GM21447 (cell line): Measurements from ENCODE around the gene STK26.
A peak's percentile ranks its signal among the peaks of the same experiment; 100 is the strongest.
"Not testable (repeated sequence)": the region's sequence is repeated elsewhere in the genome, so short reads cannot be mapped to it uniquely, and the experiment has no call there.

Experiments
- ATAC-seq: cut with Tn5 transposase; IDR thresholded peaks from one replicate; pipeline ENCODE4 v1.9.1; 2021; ENCODE audit not compliant: unreplicated experiment

The STK26 gene

GRCh38 chrX:132034648-132035047 lies 11.5 kb downstream of the STK26 start:
- no peak for ATAC-seq

- ATAC-seq, result no peak
Measured at GRCh38 chrX:132037479-132037993, 14.4 kb downstream of the STK26 start.

GRCh38 chrX:132040066-132040465 lies 17.0 kb downstream of the STK26 start:
- ATAC-seq, result no peak

- ATAC-seq, result no peak
Measured at GRCh38 chrX:132041015-132041414, 17.9 kb downstream of the STK26 start.

GRCh38 chrX:132043977-132044376 lies 20.9 kb downstream of the STK26 start:
- no peak for ATAC-seq

GRCh38 chrX:132044953-132045352 lies 21.9 kb downstream of the STK26 start:
- no peak for ATAC-seq

GRCh38 chrX:132045456-132045855 lies 22.4 kb downstream of the STK26 start:
- no peak for ATAC-seq

- no peak for ATAC-seq
Measured at GRCh38 chrX:132046533-132046932, 23.4 kb downstream of the STK26 start.

- not testable (repeated sequence) for ATAC-seq
Measured at GRCh38 chrX:132051778-132052177, 28.7 kb downstream of the STK26 start.

- no peak for ATAC-seq
Measured at GRCh38 chrX:132058050-132058449, 34.9 kb downstream of the STK26 start.

- ATAC-seq, result no peak
Measured at GRCh38 chrX:132058975-132059374, 35.9 kb downstream of the STK26 start.

GRCh38 chrX:132059973-132060540 lies 37.0 kb downstream of the STK26 start:
- ATAC-seq, result peak; percentile 70

GRCh38 chrX:132063334-132063733 lies 40.2 kb downstream of the STK26 start:
- no peak for ATAC-seq

- no peak for ATAC-seq
Measured at GRCh38 chrX:132063862-132064261, 40.8 kb downstream of the STK26 start.

GRCh38 chrX:132068405-132068804 lies 45.3 kb downstream of the STK26 start:
- no peak for ATAC-seq

- no peak for ATAC-seq
Measured at GRCh38 chrX:132071254-132071653, 48.2 kb downstream of the STK26 start.

GRCh38 chrX:132077414-132077813 lies 54.3 kb downstream of the STK26 start:
- no peak for ATAC-seq

GRCh38 chrX:132077912-132078311 lies 54.8 kb downstream of the STK26 start:
- ATAC-seq, result no peak

GRCh38 chrX:132085786-132086185 lies 62.7 kb downstream of the STK26 start:
- no peak for ATAC-seq

- ATAC-seq, result no peak
Measured at GRCh38 chrX:132086672-132087071, 63.6 kb downstream of the STK26 start.

GRCh38 chrX:132088864-132089263 lies 65.8 kb downstream of the STK26 start:
- ATAC-seq, result no peak

- ATAC-seq, result no peak
Measured at GRCh38 chrX:132090403-132091159, 67.5 kb downstream of the STK26 start.
